IgD-negative memory B cell (primary cell): ENCODE data around the gene KCNK2. TPM values are rescaled to one million over a fixed set of nuclear protein-coding genes. Genes with fewer than 3 reads are reported as not detected.

Source experiments
- H3K27ac Mint-ChIP-seq, 3 donors: one replicate each; pipeline ENCODE4 v1.8.0; 2020 to 2022; ENCODE audit warnings: mild to moderate bottlenecking in 3 of 3, mixed read lengths in 3 of 3, moderate library complexity in 1 of 3
- H3K27me3 Mint-ChIP-seq: one replicate; pipeline ENCODE4 v1.8.0; 2021; ENCODE audit warnings: mixed read lengths
- H3K36me3 Mint-ChIP-seq: one replicate; pipeline ENCODE4 v1.8.0; 2020; ENCODE audit warnings: mild to moderate bottlenecking, mixed read lengths
- H3K4me1 Mint-ChIP-seq, 3 donors: one replicate each; pipeline ENCODE4 v1.8.0; 2020 to 2022; ENCODE audit warnings: mixed read lengths in 3 of 3, mild to moderate bottlenecking in 1 of 3
- H3K4me3 Mint-ChIP-seq, 4 donors: one replicate each; pipeline ENCODE4 v1.8.0; 2020 to 2022; ENCODE audit warnings: mild to moderate bottlenecking in 4 of 4, mixed read lengths in 4 of 4, moderate library complexity in 3 of 4
- H3K9me3 Mint-ChIP-seq, 3 donors: one replicate each; pipeline ENCODE4 v1.8.0; 2020 to 2021; ENCODE audit warnings: mixed read lengths in 3 of 3, mild to moderate bottlenecking in 1 of 3
- polyA plus RNA-seq: library from polyadenylated mRNA; unstranded; fragments of 300-500 nt; fragmentation: Illumina TruSeq; gene quantifications from one replicate; pipeline ENCODE4 v1.2.3, GENCODE V29; 2021

KCNK2 gene
- polyA plus RNA-seq, 1 donor from 2014 or later: not detected

DNA sequence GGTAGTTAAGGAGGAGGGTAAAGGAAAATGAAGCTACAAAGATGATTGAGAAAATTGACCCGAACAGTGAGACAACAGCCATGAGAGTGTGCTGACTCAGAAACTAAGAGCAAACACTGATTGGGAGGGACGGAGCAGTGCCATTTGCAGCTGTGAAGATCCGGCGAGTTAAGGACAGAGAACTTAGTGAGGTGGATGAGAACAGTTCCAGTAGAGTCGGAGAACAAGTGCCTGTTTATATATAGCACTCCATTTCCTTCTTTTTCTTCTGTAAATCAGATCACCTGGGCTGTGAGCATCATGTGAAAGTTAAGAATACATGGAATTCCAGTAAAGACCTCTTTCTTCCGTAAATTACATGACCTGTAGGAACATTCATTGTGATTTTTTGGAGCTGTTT is 145.7 kb downstream of the KCNK2 start:
- Mint-ChIP-seq H3K4me3 (no peak overlapping the region), H3K27ac (no peak overlapping the region), H3K36me3 (no peaks in the 10 kb centered on the region), H3K4me1 (no peaks in the 10 kb centered on the region), H3K9me3 (peaks cover 0 to 2% (median 1%) of the 10 kb centered on the region in 3 donors), H3K27me3 (no peaks in the 10 kb centered on the region)

DNA sequence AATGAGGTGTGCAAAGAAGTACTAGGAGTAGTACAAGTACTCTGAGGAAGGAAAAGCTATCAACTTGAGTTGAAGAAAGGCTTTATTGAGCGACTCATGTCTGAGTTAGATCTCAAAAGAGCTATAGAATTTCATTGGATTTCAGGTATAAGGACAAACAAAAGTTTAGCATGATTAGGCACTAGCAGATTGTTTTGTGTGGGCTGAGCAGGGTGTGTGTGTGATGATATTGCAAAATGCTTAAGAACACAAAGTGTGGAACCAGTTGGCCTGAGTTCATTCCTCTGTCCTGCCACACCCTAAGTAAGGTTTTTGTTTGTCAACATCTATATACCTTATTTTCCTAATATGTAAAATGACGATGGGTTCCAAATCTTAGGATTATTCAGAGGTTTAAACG is 158.9 kb downstream of the KCNK2 start:
- Mint-ChIP-seq H3K36me3 (no peaks in the 10 kb centered on the region), H3K9me3 (peaks cover 0 to 11% (median 2%) of the 10 kb centered on the region in 3 donors), H3K4me1 (no peaks in the 10 kb centered on the region), H3K4me3 (no peak overlapping the region), H3K27me3 (no peaks in the 10 kb centered on the region), H3K27ac (no peak overlapping the region)

DNA sequence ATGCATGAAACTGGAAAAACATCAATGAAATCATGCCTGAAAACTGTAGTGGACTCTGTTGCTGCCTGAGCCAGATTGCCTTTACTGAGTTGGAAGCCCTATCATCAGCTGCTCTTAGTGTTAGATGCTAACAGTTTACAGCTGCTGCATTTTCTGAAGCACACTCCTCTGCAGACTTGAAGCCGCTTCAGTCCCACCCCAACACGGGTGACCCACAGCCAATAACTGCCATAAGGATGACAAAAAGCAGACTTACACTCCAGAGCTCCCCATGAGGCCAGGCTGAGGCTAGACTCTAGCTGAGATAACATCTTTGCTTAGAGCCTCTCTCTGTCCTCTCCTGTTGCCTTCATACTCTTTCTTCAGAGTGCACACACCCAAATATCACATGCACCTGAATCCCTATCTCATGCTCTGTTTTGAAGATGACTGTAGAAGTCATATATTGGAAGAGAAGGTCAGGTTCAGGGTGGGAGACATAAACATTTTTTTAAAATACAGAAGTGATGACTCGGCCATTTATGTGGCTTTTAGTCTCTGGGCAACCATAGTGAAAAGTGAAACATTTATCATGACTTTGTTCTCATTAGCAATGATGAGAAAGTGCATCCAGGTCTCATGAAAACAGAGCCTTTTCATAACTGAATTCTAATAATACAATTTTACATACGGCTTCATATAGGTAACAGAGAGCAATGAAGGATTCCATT is 161.0 kb downstream of the KCNK2 start:
- Mint-ChIP-seq H3K9me3 (peaks cover 0 to 11% (median 2%) of the 10 kb centered on the region in 3 donors), H3K27me3 (no peaks in the 10 kb centered on the region), H3K27ac (no peak overlapping the region), H3K4me3 (no peak overlapping the region), H3K4me1 (no peaks in the 10 kb centered on the region), H3K36me3 (no peaks in the 10 kb centered on the region)

DNA sequence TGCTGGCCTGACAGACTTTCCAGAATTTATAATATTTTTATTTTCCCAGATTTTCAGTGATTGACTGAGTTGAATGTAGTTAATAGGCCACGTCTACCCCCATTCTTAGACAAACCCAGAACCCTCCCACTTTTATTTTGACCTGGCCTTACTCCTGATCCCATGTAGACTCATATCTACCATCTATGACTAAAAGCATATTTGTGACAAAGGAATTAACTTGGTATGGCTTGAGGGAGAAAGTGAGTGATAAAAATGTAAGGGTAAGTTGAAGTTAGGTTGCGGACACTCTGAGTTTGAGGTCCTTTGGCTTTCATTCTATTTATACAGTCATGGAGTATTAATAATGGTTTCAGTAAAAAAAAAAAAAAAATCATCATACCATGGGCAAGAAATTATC is 168.4 kb downstream of the KCNK2 start:
- H3K27ac Mint-ChIP-seq: no peak overlapping the region
- no peak overlapping the region for H3K4me3 Mint-ChIP-seq
- H3K36me3 Mint-ChIP-seq: no peaks in the 10 kb centered on the region
- H3K9me3 Mint-ChIP-seq: peaks cover 0 to 5% (median 0%) of the 10 kb centered on the region in 3 donors
- no peaks in the 10 kb centered on the region for H3K4me1 Mint-ChIP-seq
- no peaks in the 10 kb centered on the region for H3K27me3 Mint-ChIP-seq

DNA sequence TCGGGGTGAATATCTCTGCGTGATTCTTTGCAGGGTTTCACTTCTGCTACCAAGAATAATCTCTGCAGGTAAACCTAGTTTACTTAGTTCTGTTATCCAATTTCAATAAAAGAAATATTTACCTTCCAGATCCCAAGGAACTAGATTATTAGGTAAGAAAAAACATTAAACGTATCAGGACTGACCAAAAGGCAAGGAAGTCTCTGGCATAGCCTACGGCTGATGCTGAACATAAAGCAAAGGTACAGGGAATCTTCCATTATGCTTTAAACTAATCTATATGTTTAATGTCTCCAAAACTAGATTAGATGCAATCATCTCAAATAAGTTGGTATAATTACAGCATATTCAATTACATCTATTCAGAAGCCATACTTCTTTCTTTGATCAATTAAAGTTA is 168.9 kb downstream of the KCNK2 start:
- Mint-ChIP-seq H3K4me3 (no peak overlapping the region), H3K27me3 (no peaks in the 10 kb centered on the region), H3K4me1 (no peaks in the 10 kb centered on the region), H3K27ac (no peak overlapping the region), H3K36me3 (no peaks in the 10 kb centered on the region), H3K9me3 (peaks cover 0 to 6% (median 0%) of the 10 kb centered on the region in 3 donors)

DNA sequence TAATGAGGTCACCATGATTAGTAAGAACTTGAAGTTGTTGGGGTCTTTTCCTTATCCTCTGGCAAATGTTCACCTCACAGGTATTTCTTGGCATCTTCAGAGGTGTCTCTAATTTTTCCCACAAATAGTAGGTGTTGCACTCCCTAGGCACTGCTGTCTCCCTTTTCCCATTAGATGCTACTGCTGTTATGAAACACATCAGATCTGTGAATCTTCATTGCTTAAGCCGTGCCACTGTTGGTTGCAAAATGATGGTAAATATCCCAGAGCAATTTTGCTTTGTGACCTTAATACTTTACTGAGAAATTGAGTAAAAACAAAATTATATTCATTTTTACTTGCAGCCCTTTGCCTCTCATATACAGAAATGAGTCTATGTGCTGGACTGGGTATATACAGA is 169.6 kb downstream of the KCNK2 start:
- Mint-ChIP-seq H3K4me1 (no peaks in the 10 kb centered on the region), H3K36me3 (no peaks in the 10 kb centered on the region), H3K27me3 (no peaks in the 10 kb centered on the region)

DNA sequence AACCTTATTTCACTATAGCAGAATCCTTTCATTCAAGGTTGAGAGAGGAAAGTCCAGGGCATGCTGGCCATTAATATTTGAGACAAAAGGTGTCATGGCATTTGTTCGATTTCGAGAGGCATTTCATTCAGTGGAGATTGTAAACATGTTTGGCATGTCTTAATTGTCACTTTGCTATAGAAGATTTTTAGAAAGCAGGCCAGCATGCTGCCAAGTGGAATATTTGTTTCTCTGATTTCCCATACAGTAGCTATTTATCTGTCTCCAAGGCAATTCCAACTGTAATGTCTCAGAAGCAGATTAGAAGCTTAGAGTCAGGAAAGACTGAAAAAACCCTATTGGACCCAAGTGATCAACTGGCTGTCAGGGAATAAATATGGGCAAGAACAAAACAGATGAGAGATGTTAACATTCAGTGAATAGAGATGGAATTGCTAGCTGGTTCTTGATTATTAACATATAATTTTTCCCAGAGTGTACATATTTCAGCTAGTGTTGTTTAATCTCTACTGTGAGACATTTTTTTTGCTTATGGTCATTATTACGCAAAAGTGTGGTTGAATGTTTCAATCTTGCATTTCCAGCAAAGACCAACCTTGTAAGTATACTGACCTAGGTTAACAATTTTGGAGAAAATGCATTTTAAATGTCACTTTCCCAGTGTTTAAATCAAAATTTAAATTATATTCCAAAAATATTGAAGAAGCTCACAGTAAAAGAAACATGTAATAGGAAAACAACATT is 174.6 kb downstream of the KCNK2 start:
- H3K27ac Mint-ChIP-seq: no peak overlapping the region
- no peaks in the 10 kb centered on the region for H3K27me3 Mint-ChIP-seq
- H3K9me3 Mint-ChIP-seq: peaks cover 3 to 12% (median 5%) of the 10 kb centered on the region in 3 donors
- H3K4me3 Mint-ChIP-seq: no peak overlapping the region
- H3K4me1 Mint-ChIP-seq: no peaks in the 10 kb centered on the region
- H3K36me3 Mint-ChIP-seq: no peaks in the 10 kb centered on the region

More for the DNA sequence above, 169.6 kb downstream of the KCNK2 start:
- Mint-ChIP-seq H3K27ac (no peak overlapping the region), H3K4me3 (no peak overlapping the region), H3K9me3 (peaks cover 0 to 10% (median 0%) of the 10 kb centered on the region in 3 donors)

DNA sequence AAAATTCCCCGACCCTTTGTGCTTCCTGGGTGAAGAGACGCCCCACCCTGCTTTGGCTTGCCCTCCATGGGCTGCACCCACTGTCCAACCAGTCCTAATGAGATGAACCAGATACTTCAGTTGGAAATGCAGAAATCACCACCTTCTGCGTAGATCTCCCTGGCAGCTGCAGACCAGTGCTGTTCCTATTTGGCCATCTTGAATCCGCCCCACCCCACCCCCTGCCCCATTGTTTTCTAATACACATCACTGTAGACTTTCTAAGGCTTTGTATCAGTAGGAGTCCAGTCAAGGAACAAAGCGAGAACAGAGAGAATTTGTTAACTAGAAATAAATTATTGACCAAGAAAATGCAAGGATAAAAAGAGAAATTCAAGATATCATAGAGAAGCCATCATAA is 178.2 kb downstream of the KCNK2 start:
- Mint-ChIP-seq H3K27me3 (no peaks in the 10 kb centered on the region), H3K9me3 (peaks cover 3 to 18% (median 5%) of the 10 kb centered on the region in 3 donors), H3K4me1 (no peaks in the 10 kb centered on the region), H3K36me3 (no peaks in the 10 kb centered on the region), H3K4me3 (no peak overlapping the region), H3K27ac (no peak overlapping the region)

DNA sequence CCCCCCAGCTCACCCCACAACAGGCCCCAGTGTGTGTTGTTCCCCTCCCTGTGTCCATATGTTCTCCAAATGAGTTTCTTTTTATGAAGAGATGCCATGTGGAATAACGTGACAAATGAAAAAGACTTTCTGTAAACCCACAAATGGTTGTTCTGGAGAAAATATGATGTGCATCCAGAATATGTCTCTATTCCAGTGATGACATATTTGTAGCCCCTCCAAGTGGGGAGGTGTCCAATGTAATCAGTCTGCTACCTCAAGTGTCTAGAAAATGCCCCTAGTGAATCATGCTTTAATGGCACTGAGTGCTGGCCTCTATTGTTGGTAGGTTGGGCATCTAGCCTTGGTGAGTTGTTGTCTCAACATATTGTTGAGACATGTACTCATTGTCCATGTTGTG is 179.6 kb downstream of the KCNK2 start:
- H3K36me3 Mint-ChIP-seq: no peaks in the 10 kb centered on the region
- H3K27me3 Mint-ChIP-seq: no peaks in the 10 kb centered on the region
- no peak overlapping the region for H3K4me3 Mint-ChIP-seq
- peaks cover 3 to 13% (median 5%) of the 10 kb centered on the region in 3 donors for H3K9me3 Mint-ChIP-seq
- H3K27ac Mint-ChIP-seq: no peak overlapping the region
- H3K4me1 Mint-ChIP-seq: no peaks in the 10 kb centered on the region

DNA sequence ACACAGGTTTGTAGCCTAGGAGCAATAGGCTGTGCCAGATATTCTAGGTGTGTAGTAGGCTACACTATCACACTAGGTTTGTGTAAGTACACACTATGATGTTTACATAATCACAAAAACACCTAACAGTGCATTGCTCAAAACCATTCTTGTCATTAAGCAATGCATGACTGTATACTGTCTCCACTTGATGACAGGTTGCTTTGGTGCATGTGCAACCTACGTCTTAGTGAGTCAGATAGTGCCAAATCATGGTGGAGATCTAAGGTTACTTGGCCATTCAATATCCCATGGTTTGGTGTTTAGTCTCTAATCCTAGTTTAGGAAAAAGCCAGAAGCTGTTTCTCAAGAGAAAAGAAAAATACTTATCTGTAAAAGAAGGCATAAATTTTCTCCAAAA is 181.1 kb downstream of the KCNK2 start:
- Mint-ChIP-seq H3K4me1 (no peaks in the 10 kb centered on the region), H3K9me3 (peaks cover 3 to 13% (median 5%) of the 10 kb centered on the region in 3 donors), H3K4me3 (no peak overlapping the region), H3K36me3 (no peaks in the 10 kb centered on the region), H3K27me3 (no peaks in the 10 kb centered on the region), H3K27ac (no peak overlapping the region)

DNA sequence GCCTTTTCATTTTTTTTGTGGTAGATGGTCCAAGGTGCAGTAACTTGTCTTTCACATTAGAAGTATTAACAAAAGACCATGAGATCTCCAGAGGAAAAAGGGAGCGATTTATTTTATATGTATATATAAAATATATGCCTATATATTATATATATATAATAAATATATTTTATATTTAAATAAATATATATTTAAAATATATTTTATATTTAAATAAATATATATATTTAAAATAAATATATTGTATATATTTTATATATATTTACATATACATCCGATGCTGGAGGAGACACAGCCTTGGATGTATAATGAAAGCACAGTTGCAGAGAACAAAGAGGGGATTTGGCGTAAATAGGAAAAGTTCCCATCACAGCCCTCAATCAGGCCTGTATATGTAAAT is 182.1 kb downstream of the KCNK2 start:
- no peak overlapping the region for H3K4me3 Mint-ChIP-seq
- no peaks in the 10 kb centered on the region for H3K4me1 Mint-ChIP-seq
- peaks cover 3 to 6% (median 5%) of the 10 kb centered on the region in 3 donors for H3K9me3 Mint-ChIP-seq
- H3K36me3 Mint-ChIP-seq: no peaks in the 10 kb centered on the region
- H3K27ac Mint-ChIP-seq: no peak overlapping the region
- H3K27me3 Mint-ChIP-seq: no peaks in the 10 kb centered on the region

DNA sequence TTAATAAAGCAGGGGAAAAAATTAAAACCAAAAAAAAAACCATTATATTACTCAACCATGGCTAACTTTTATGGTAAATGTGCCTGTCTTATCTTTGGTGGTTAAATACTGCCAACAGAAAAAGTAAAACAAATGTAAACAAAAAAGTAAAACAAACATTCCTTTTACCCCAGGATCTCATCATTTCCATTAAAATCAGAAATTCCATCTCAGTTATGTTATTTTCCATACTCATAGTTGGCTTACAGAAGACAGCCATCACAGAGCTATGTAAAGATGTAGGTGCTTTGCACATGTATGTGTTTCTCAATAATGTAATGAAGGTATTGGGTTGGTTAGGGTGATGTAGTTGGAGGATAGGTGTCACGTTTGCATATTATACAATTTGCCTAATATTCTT is 185.0 kb downstream of the KCNK2 start:
- Mint-ChIP-seq H3K36me3 (no peaks in the 10 kb centered on the region), H3K4me3 (no peak overlapping the region), H3K27me3 (no peaks in the 10 kb centered on the region), H3K9me3 (peaks cover 3 to 14% (median 5%) of the 10 kb centered on the region in 3 donors), H3K4me1 (no peaks in the 10 kb centered on the region), H3K27ac (no peak overlapping the region)

DNA sequence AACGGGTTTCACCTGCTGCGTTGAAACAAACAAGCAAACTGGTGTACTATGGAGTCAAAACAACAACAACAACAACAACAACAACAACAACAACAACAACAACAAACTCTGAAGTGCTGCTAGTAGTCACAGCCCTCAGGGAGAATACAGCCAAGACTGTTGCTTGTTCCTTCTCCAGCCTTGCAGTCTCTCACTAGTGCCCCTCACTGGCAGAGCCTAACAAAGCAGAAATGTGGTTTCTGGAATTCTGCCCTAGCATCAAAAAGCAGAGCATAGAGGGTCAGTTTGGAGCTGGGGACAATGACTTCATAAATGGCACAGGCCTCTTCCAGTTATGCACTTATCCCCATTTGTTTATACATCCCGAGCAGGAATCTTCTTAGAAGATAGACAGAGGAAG is 187.4 kb downstream of the KCNK2 start:
- Mint-ChIP-seq H3K27ac (no peak overlapping the region), H3K9me3 (peaks cover 5 to 9% (median 7%) of the 10 kb centered on the region in 3 donors), H3K27me3 (no peaks in the 10 kb centered on the region), H3K4me1 (no peaks in the 10 kb centered on the region), H3K36me3 (no peaks in the 10 kb centered on the region), H3K4me3 (no peak overlapping the region)

DNA sequence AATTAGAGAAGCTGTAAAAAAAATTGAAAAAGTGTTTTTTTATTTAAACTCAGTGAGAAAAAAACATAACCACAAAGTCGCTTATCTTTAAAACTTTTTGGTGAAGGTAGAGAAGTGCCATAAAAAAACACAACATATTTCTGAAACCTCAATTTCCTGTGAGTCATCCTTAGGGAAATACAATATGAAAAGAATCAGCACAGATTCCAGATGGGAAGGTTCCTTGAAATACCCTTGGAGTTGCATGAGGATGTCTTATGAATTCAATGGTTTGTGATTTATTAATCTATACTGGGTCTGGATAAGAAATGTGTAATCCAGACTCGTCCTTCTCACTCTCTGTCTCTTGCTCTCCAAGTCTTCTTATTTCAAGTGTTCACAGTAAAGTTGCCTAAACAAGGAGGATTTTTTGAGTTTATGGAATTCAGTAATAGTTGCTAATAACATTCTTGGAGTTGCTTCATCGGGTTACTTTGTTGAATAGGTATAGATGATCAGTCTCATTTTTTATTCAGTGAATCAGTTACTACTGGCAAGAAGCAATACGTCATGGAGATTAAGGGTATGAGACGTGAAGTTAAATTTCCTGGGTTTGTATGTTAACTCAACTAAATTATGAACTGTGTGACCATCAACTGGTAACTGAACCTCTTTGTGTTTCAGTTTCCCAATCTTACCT is 191.4 kb downstream of the KCNK2 start:
- Mint-ChIP-seq H3K36me3 (peaks cover 2% of the 10 kb centered on the region), H3K4me1 (no peaks in the 10 kb centered on the region), H3K27ac (no peak overlapping the region), H3K27me3 (no peaks in the 10 kb centered on the region), H3K4me3 (no peak overlapping the region), H3K9me3 (peaks cover 5 to 19% (median 7%) of the 10 kb centered on the region in 3 donors)

DNA sequence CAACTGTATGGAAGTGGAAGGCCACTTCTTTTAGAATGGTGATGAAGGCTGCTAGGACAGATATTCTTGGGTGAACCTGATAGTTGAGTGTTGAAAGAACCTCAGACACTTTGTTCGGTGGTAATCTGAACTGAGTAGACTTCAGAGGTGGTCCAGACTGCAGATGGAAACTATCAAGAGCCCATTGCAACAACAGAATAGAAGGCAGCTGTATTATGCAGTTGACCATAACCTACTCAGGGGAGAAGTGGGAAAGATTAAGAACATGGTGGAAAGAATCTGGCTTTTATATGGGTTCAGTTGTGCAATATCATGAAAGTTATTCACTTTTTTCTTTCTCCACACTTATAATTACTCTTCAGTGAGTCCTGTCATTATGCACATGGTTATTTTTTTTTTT is 194.0 kb downstream of the KCNK2 start:
- Mint-ChIP-seq H3K27ac (no peak overlapping the region), H3K4me3 (no peak overlapping the region), H3K36me3 (peaks cover 2% of the 10 kb centered on the region), H3K4me1 (no peaks in the 10 kb centered on the region), H3K27me3 (no peaks in the 10 kb centered on the region), H3K9me3 (peaks cover 0 to 9% (median 4%) of the 10 kb centered on the region in 3 donors)
